Measurements from ENCODE around the gene TCF7. TPM values are rescaled to one million over a fixed set of nuclear protein-coding genes. Genes with fewer than 3 reads are reported as not detected.

The TCF7 gene
- total RNA-seq, 2 donors from 2014 or later, result 4.3 to 9.4 TPM

GRCh38 chr5:134086225-134086942 lies 28.1 kb upstream of the TCF7 start:
- Histone ChIP-seq H3K36me3 (no peaks in the 10 kb centered on the region), H3K27ac (no peak overlapping the region), H3K4me1 (peaks cover under 1% of the 10 kb centered on the region), H3K9ac (ENCODE audit: low read depth in 2 of 2, low read length in 2 of 2) (no peak overlapping the region), H3K9me3 (no peaks in the 10 kb centered on the region), H3K4me3 (no peak overlapping the region), H3K27me3 (no peaks in the 10 kb centered on the region)
- DNase-seq, result no peak
- TF ChIP-seq CTCF (IDR thresholded peaks at IDR 0.05), result no peak
- intact Hi-C loops (cut with DNase I), result no loop called here

DNA sequence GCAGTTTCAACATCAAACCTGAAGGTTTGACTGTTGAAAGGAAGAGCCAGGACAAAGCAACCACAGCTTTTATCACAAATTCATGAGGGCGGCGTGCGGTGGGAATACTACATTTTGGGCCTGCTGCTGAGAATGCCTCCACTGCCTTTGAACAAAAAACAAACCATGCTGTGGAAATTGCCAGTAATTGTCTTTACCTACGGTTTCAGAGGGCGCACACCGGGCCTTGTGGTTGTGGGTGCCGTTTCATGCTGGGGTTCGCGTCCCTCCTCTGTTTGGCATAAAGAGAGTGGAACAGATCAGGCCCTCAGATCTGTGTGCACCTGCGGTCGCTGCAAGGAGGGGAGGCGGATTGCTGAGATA lies 27.6 kb upstream of the TCF7 start:
- no peak for DNase-seq

DNA sequence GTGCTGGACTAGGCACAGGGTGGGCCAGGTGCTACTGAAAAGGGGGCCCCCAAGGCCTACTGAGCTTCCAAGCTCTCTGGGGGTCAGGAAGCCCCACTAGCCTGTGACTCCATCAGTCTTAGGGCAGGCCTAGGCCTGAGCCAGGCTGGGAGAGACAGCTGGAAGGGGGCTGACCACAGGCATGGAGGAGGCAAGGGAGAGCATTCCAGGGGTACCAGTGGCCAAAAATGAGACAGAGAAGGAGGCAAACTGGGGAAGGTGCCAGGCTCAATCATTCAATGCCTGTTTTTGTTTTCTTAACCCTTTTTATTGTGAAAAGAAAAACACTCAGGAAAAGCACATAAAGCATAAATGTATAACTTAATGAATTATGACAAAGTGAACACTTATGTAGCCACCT lies 26.2 kb upstream of the TCF7 start:
- no peak for DNase-seq
- intact Hi-C loops (cut with DNase I), result no loop called here

More for the DNA sequence above, 27.6 kb upstream of the TCF7 start:
- no peak for TF ChIP-seq CTCF (IDR thresholded peaks at IDR 0.05)
- intact Hi-C loops (cut with DNase I), result no loop called here
- Histone ChIP-seq H3K9ac (ENCODE audit: low read depth in 2 of 2, low read length in 2 of 2) (no peak overlapping the region), H3K36me3 (no peaks in the 10 kb centered on the region), H3K27me3 (no peaks in the 10 kb centered on the region), H3K4me3 (no peak overlapping the region), H3K4me1 (peaks cover 5% of the 10 kb centered on the region), H3K27ac (no peak overlapping the region), H3K9me3 (no peaks in the 10 kb centered on the region)

GRCh38 chr5:134088994-134089560 lies 25.4 kb upstream of the TCF7 start:
- H3K36me3 ChIP-seq, result no peaks in the 10 kb centered on the region
- no peak overlapping the region for H3K4me3 ChIP-seq
- intact Hi-C loops (cut with DNase I), result no loop called here
- H3K9ac ChIP-seq (ENCODE audit: low read depth in 2 of 2, low read length in 2 of 2), result no peak overlapping the region
- H3K27me3 ChIP-seq, result no peaks in the 10 kb centered on the region
- no peak for TF ChIP-seq CTCF (IDR thresholded peaks at IDR 0.05)
- H3K9me3 ChIP-seq, result no peaks in the 10 kb centered on the region
- H3K4me1 ChIP-seq, result peaks cover 9% of the 10 kb centered on the region
- DNase-seq, result no peak
- H3K27ac ChIP-seq, result no peak overlapping the region

More for the DNA sequence above, 26.2 kb upstream of the TCF7 start:
- Histone ChIP-seq H3K36me3 (no peaks in the 10 kb centered on the region), H3K27ac (no peak overlapping the region), H3K9me3 (no peaks in the 10 kb centered on the region), H3K4me3 (no peak overlapping the region), H3K9ac (ENCODE audit: low read depth in 2 of 2, low read length in 2 of 2) (no peak overlapping the region), H3K27me3 (no peaks in the 10 kb centered on the region), H3K4me1 (peaks cover 9% of the 10 kb centered on the region)
- no peak for TF ChIP-seq CTCF (IDR thresholded peaks at IDR 0.05)

DNA sequence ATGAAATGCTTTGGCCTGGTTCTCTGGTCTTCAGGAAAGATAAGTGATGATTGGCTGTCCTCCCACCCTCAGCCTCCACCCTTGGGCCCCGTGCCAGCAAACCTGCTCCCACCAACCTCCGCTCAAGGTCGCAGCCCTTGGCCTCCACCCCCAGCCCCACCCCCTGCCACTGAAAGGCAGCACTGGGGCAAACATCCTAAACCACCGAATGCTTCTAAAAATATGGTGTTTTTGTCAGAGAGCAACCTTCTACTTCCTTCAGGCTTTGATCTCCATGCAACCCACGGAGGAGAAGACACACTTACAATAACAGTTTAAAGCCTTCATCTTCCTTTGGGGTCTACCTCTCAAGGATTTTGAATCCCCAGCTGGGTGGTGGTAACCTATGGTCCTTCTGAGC lies 24.0 kb upstream of the TCF7 start:
- Histone ChIP-seq H3K27me3 (no peaks in the 10 kb centered on the region), H3K9me3 (no peaks in the 10 kb centered on the region), H3K4me1 (peaks cover 9% of the 10 kb centered on the region), H3K9ac (ENCODE audit: low read depth in 2 of 2, low read length in 2 of 2) (no peak overlapping the region), H3K4me3 (no peak overlapping the region), H3K36me3 (no peaks in the 10 kb centered on the region), H3K27ac (no peak overlapping the region)
- TF ChIP-seq CTCF (IDR thresholded peaks at IDR 0.05), result no peak
- intact Hi-C loops (cut with DNase I), result no loop called here
- no peak for DNase-seq
